ENCODE measurements around the gene IZUMO4.

Gene IZUMO4

DNA sequence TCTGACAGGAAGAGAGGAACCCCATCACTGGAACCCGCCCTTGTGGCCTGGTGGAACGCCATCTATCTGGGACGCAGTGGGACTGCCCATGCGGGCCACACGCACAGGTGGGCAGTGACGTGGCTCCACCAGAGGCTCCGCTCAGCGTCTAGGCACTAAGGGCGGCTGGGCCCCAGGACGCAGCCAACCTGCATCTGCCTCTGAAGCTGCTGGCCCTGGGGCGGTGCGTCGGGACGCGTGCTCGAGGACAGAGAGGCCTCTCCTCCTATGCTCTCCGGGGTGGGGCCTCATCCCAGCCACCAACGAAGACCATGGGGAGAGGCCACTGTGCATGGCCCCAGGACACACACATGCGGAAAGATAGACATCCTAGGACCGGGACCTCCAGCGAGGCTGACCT lies 18.1 kb downstream of the IZUMO4 start:
- ATAC-seq: no peak
- TF ChIP-seq OSR1 (CRISPR knock-in tag; IDR thresholded peaks at IDR 0.05) (no peak), ISL1 (CRISPR knock-in tag; IDR thresholded peaks at IDR 0.05) (no peak), ARNTL (CRISPR knock-in tag; IDR thresholded peaks at IDR 0.05; ENCODE audit: borderline replicate concordance, low read depth) (no peak), POU6F1 (CRISPR knock-in tag; IDR thresholded peaks at IDR 0.05; ENCODE audit: borderline replicate concordance, low read depth) (no peak), PPARA (CRISPR knock-in tag; IDR thresholded peaks at IDR 0.05; ENCODE audit: borderline replicate concordance) (no peak), TCF4 (CRISPR knock-in tag; IDR thresholded peaks at IDR 0.05; ENCODE audit: borderline replicate concordance) (no peak), ZNF8 (CRISPR knock-in tag; IDR thresholded peaks at IDR 0.05) (no peak), CSDC2 (CRISPR knock-in tag; IDR thresholded peaks at IDR 0.05) (no peak), ZFP3 (CRISPR knock-in tag; IDR thresholded peaks at IDR 0.05) (no peak), SNAI2 (CRISPR knock-in tag; IDR thresholded peaks at IDR 0.05) (no peak), BACH2 (CRISPR knock-in tag; IDR thresholded peaks at IDR 0.05; ENCODE audit: borderline replicate concordance) (no peak), ZNF565 (CRISPR knock-in tag; conservative IDR thresholded peaks at IDR 0.05; ENCODE audit: low read depth) (no peak)
- TF ChIP-seq, protein P1, sequence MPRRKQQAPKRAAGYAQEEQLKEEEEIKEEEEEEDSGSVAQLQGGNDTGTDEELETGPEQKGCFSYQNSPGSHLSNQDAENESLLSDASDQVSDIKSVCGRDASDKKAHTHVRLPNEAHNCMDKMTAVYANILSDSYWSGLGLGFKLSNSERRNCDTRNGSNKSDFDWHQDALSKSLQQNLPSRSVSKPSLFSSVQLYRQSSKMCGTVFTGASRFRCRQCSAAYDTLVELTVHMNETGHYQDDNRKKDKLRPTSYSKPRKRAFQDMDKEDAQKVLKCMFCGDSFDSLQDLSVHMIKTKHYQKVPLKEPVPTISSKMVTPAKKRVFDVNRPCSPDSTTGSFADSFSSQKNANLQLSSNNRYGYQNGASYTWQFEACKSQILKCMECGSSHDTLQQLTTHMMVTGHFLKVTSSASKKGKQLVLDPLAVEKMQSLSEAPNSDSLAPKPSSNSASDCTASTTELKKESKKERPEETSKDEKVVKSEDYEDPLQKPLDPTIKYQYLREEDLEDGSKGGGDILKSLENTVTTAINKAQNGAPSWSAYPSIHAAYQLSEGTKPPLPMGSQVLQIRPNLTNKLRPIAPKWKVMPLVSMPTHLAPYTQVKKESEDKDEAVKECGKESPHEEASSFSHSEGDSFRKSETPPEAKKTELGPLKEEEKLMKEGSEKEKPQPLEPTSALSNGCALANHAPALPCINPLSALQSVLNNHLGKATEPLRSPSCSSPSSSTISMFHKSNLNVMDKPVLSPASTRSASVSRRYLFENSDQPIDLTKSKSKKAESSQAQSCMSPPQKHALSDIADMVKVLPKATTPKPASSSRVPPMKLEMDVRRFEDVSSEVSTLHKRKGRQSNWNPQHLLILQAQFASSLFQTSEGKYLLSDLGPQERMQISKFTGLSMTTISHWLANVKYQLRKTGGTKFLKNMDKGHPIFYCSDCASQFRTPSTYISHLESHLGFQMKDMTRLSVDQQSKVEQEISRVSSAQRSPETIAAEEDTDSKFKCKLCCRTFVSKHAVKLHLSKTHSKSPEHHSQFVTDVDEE (CRISPR knock-in tag; IDR thresholded peaks at IDR 0.05): no peak
- TF ChIP-seq, protein P2, sequence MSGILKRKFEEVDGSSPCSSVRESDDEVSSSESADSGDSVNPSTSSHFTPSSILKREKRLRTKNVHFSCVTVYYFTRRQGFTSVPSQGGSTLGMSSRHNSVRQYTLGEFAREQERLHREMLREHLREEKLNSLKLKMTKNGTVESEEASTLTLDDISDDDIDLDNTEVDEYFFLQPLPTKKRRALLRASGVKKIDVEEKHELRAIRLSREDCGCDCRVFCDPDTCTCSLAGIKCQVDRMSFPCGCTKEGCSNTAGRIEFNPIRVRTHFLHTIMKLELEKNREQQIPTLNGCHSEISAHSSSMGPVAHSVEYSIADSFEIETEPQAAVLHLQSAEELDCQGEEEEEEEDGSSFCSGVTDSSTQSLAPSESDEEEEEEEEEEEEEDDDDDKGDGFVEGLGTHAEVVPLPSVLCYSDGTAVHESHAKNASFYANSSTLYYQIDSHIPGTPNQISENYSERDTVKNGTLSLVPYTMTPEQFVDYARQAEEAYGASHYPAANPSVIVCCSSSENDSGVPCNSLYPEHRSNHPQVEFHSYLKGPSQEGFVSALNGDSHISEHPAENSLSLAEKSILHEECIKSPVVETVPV (CRISPR knock-in tag; IDR thresholded peaks at IDR 0.05): no peak
- TF ChIP-seq, protein P3, sequence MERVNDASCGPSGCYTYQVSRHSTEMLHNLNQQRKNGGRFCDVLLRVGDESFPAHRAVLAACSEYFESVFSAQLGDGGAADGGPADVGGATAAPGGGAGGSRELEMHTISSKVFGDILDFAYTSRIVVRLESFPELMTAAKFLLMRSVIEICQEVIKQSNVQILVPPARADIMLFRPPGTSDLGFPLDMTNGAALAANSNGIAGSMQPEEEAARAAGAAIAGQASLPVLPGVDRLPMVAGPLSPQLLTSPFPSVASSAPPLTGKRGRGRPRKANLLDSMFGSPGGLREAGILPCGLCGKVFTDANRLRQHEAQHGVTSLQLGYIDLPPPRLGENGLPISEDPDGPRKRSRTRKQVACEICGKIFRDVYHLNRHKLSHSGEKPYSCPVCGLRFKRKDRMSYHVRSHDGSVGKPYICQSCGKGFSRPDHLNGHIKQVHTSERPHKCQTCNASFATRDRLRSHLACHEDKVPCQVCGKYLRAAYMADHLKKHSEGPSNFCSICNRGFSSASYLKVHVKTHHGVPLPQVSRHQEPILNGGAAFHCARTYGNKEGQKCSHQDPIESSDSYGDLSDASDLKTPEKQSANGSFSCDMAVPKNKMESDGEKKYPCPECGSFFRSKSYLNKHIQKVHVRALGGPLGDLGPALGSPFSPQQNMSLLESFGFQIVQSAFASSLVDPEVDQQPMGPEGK (CRISPR knock-in tag; IDR thresholded peaks at IDR 0.05; ENCODE audit: borderline replicate concordance): no peak

DNA sequence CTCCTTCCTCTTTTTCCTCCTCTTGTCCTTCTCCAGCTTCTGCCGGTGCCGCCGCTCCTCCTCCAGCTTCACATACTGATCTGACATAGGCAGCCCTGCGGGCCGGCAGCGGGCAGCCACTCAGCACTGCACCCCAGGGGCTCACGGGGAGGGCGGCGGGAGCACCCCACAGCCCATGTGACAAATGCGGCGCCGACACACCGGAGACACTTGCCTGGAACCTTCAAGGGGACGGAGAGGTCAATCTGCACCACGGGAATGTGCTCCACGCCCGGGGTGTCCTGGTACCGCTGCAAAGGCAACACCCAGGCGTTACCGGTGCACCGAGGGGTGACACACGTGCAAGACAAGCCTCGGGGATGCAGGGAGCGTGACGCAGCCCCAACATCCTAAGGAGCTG lies 18.6 kb downstream of the IZUMO4 start:
- TF ChIP-seq ZFP3 (CRISPR knock-in tag; IDR thresholded peaks at IDR 0.05) (no peak), ZFP30 (CRISPR knock-in tag; IDR thresholded peaks at IDR 0.05) (no peak)
- ATAC-seq: no peak

DNA sequence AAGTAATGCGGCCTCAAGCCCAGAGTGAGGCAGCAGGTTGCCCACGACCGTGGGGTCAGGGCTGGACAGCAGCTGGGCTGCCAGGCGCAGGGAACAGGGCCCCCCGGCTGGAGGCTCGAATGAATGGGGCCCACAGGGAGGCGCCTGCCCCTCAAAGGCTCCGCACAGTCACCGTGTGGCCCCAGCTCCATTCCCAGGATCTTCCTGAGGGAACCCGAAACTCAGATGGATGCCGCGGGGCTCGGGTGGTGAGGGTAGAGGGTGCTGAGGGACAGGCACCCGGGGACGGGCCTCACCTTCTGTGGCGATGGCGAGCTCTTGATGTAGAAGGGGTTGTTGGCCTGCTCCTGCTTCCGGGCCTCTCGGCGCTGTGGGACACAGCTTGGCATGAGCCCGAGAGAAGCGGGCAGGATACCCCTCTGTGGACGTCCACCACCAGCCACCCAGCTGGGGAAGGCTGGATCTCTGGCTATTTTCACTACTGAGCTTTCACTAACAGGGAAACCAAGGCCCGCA lies 19.3 kb downstream of the IZUMO4 start:
- TF ChIP-seq ZFP30 (CRISPR knock-in tag; IDR thresholded peaks at IDR 0.05) (no peak), ARNTL (CRISPR knock-in tag; IDR thresholded peaks at IDR 0.05; ENCODE audit: borderline replicate concordance, low read depth) (no peak), RARB (CRISPR knock-in tag; IDR thresholded peaks at IDR 0.05) (no peak), ZFP3 (CRISPR knock-in tag; IDR thresholded peaks at IDR 0.05) (no peak), OSR1 (CRISPR knock-in tag; IDR thresholded peaks at IDR 0.05) (no peak), ZNF565 (CRISPR knock-in tag; conservative IDR thresholded peaks at IDR 0.05; ENCODE audit: low read depth) (no peak), BACH2 (CRISPR knock-in tag; IDR thresholded peaks at IDR 0.05; ENCODE audit: borderline replicate concordance) (no peak)
- no peak for ATAC-seq

- ATAC-seq: no peak
- TF ChIP-seq, protein P1 (CRISPR knock-in tag; IDR thresholded peaks at IDR 0.05): no peak
- TF ChIP-seq CSDC2 (CRISPR knock-in tag; IDR thresholded peaks at IDR 0.05) (no peak), ZNF565 (CRISPR knock-in tag; conservative IDR thresholded peaks at IDR 0.05; ENCODE audit: low read depth) (no peak), BACH2 (CRISPR knock-in tag; IDR thresholded peaks at IDR 0.05; ENCODE audit: borderline replicate concordance) (no peak), ZNF70 (CRISPR knock-in tag; IDR thresholded peaks at IDR 0.05) (no peak), ESRRG (CRISPR knock-in tag; IDR thresholded peaks at IDR 0.05) (no peak), POU6F1 (CRISPR knock-in tag; IDR thresholded peaks at IDR 0.05; ENCODE audit: borderline replicate concordance, low read depth) (no peak), ISL1 (CRISPR knock-in tag; IDR thresholded peaks at IDR 0.05) (no peak), ZC3H10 (CRISPR knock-in tag; IDR thresholded peaks at IDR 0.05) (no peak)
- TF ChIP-seq, protein P4, sequence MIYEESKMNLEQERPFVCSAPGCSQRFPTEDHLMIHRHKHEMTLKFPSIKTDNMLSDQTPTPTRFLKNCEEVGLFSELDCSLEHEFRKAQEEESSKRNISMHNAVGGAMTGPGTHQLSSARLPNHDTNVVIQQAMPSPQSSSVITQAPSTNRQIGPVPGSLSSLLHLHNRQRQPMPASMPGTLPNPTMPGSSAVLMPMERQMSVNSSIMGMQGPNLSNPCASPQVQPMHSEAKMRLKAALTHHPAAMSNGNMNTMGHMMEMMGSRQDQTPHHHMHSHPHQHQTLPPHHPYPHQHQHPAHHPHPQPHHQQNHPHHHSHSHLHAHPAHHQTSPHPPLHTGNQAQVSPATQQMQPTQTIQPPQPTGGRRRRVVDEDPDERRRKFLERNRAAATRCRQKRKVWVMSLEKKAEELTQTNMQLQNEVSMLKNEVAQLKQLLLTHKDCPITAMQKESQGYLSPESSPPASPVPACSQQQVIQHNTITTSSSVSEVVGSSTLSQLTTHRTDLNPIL (CRISPR knock-in tag; IDR thresholded peaks at IDR 0.05; ENCODE audit: low read depth): no peak
These were observed 19.8 kb downstream of the IZUMO4 start for GRCh38 chr19:2116507-2116906.

Measured in SK-N-SH treated with all-trans-retinoic acid at 6 μM for 48 hours (cell line).